NCI-H1048 (cell line): ENCODE data around the gene GIMAP8.

Experiments
- DNase-seq: peaks from one replicate; lab custom pipeline; 2025; lab: John Stamatoyannopoulos, UW

The GIMAP8 gene

GRCh38 chr7:150450491-150451001 lies at the start of gene GIMAP8:
Gene GIMAP8 (plus strand): TSS chr7:150450630. CDS start chr7:150466699, 16,069 bp downstream.
- no peak for DNase-seq

GRCh38 chr7:150400788-150401423 lies 49.5 kb upstream of the GIMAP8 start:
- DNase-seq: no peak

DNA sequence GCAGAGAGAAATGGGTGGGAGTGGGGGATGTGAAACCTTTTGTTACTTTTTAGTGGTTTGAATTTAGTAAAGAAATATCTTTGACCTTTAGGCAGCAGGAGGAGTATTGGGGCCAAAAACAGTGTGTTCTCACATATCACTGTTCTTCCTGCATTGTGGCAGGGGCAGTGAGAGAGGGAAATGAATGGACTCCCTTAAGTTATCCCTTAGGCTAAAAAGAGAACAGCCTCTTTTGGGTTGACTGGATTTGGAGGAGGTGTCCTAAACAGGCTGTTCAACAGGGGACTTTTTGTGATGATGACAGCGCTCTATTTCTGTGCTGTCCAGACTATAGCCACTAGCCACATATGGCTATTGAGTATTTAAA lies 49.0 kb upstream of the GIMAP8 start:
- no peak for DNase-seq

GRCh38 chr7:150401861-150402631 lies 48.4 kb upstream of the GIMAP8 start:
- no peak for DNase-seq

- DNase-seq: no peak
Observed at GRCh38 chr7:150402671-150403321, 47.6 kb upstream of the GIMAP8 start.

DNA sequence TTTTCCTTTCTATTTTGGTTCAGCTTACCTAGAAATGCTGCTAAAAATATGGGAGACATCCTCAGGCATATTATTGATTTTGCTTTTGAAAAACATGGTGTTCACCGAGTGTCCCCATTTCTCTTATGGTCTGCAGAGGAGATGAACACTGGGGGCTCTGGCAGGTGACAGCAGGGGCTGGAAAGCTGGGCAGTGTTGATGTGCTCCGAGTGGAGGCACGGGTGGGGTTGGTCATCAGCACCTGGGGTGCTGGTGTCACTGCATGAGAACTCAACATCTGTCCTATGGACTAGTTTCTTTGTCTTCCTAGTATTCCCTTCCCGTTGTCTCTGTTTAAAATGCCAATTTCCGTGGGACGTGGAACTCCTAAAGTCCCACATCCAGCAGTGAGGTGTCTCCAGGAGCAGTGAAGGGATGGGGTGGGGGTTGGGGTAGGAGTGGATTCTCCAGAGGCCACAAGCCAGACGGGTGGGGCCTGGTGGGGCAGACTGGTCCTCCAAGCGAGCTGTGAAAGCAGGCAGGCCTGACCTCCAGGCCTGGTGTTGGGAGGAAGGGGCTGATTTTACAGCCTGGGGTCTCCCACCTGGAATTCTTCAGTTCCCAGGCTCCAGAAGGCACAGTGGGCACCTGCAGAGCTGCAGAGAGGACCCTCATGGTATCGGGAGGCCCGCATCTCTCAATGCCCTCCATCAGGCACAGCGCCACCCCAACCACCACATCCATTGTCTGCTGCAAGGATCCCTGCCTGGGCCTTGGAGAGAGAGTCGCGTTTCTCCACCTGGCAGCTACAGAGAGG lies 46.9 kb upstream of the GIMAP8 start:
- no peak for DNase-seq

GRCh38 chr7:150404172-150404804 lies 46.1 kb upstream of the GIMAP8 start:
- DNase-seq: no peak

DNA sequence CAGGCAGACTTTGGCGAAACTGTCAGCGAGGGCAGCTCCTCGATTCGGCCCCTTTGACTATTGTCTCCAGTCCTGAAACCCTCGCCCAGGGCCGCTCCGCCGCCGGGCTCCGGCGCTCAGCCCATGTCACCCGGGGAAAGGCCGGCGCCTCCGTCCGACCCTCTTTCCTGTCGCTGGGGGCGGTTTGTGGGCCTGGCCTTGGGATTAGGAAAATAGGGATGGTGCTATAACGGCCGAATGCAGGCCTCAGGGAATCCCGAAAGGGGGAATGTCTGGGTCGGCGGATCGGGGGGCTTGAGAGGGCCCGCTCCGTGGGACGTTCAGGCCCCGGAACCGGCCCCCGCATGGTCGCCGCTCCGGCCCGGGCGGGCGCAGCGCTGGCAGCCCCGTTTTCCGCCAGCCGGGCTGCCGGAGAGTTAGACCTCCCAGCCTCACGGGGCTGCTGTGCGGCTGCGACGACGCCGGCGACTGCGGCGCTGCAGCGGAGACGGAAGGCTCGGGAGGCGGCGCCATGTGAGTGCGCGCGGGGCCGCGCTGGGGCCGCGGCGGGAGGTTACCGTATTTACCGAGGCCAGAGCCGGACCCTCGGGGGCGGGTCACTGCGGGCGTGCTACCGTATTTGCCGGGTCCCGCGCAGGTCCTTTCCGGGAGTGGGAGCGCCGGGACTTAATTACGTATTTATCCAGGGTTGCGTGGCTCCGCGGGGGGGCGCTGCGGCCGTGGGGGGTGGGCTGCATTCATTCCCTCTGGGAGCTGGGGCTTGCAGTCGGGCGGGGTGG lies 45.4 kb upstream of the GIMAP8 start:
- peak; percentile 45 for DNase-seq

- no peak for DNase-seq
Observed at GRCh38 chr7:150405584-150406311, 44.7 kb upstream of the GIMAP8 start.

DNA sequence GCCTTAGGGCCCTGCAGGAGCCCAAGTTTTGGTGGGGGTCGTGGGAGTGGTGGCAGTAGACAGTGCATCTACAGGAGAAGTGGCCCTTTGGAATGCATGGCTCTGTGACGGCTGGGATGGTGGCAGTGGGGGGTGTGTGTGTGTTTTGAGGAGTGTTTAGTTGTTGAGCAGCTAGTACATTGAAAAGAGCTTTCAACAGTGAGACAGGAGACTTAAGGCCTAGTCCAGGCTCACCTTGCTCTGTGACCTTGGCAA lies 44.2 kb upstream of the GIMAP8 start:
- no peak for DNase-seq

- DNase-seq: no peak
Observed at GRCh38 chr7:150406567-150407421, 43.6 kb upstream of the GIMAP8 start.

- DNase-seq: no peak
Observed at GRCh38 chr7:150407588-150408392, 42.6 kb upstream of the GIMAP8 start.

- DNase-seq: no peak
Observed at GRCh38 chr7:150408393-150409299, 41.8 kb upstream of the GIMAP8 start.

GRCh38 chr7:150409300-150410030 lies 41.0 kb upstream of the GIMAP8 start:
- no peak for DNase-seq

DNA sequence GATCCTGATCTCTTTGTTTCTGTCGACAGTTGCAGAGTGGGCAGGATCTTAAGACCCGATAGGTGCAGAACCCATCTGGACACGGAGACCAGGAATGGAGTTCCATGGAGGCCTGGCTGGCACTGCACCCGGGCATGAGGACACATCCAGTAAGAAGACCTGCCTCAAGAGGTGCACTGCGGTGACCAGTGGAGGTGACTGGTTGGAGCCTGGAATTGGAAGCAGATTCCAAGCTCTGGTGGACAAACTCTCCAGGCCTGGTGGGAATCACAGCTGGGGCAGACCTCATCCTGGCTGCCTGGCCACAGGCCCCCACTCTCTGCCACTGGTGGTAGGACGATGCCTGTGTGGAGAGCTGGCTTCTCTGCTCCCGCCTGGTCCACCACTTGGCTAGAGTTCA lies 40.3 kb upstream of the GIMAP8 start:
- no peak for DNase-seq

DNA sequence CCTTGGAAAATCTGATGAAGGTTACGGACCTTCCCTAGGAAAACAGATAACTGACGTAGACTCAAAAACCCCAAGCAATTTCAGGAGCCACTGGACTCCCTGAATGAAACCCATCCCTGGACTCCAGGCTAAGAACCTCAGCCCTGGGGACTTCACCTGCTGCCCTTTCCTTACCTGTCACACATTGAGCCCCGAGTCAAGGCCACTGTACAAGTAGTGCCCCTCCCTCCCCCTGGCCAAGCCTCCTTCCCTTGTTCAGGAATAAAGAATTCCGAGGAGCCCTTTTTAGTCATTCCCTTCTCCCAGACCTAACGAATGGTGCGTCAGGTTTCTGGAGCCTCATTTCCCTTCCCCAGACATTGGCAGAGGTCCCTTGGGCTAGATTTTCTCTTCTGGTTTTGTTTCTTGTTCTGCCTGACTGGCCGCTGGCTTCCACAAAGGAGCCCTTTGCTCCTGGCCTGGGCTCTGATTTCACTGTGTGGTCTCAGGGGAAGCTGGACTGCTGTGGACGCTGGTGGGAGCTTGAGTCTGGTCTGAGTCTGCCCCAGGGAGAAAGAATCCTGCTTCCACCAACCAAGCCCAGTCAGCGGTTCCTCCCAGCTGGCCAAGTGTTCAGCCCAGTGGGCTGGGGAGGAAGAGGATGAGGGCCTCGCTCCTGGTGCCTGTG lies 39.6 kb upstream of the GIMAP8 start:
- no peak for DNase-seq
